ENCODE measurements around the gene COQ8A.

COQ8A gene

GRCh38 chr1:226942392-226942791 is 2.3 kb downstream of the COQ8A start:
- Histone ChIP-seq H3K27ac (replicated peaks) (no peak overlapping the region), H3K4me3 (replicated peaks; ENCODE audit: insufficient read depth, low read length) (peak overlapping the region; percentile 94), H3K27me3 (ENCODE audit: insufficient read depth, poor library complexity, severe bottlenecking) (no peaks in the 10 kb centered on the region)
- TF ChIP-seq REST (IDR thresholded peaks at IDR 0.05; ENCODE audit: insufficient replicate concordance, low read depth) (no peak), GABPA (IDR thresholded peaks at IDR 0.05; ENCODE audit: low read depth) (no peak), POLR2AphosphoS5 (IDR thresholded peaks at IDR 0.05; ENCODE audit: low read depth) (no peak), CTCF (IDR thresholded peaks at IDR 0.05; ENCODE audit: insufficient read depth, low read length) (no peak), SPI1 (IDR thresholded peaks at IDR 0.05; ENCODE audit: borderline replicate concordance, low read depth) (no peak)
- DNase-seq (ENCODE audit: low read depth in 1 of 2, low spot score in 1 of 2) = no peak

GRCh38 chr1:226943156-226943555 is 3.1 kb downstream of the COQ8A start:
- H3K27me3 ChIP-seq (ENCODE audit: insufficient read depth, poor library complexity, severe bottlenecking) = no peaks in the 10 kb centered on the region
- TF ChIP-seq SPI1 (IDR thresholded peaks at IDR 0.05; ENCODE audit: borderline replicate concordance, low read depth) (no peak), GABPA (IDR thresholded peaks at IDR 0.05; ENCODE audit: low read depth) (no peak), CTCF (IDR thresholded peaks at IDR 0.05; ENCODE audit: insufficient read depth, low read length) (no peak), POLR2AphosphoS5 (IDR thresholded peaks at IDR 0.05; ENCODE audit: low read depth) (no peak), REST (IDR thresholded peaks at IDR 0.05; ENCODE audit: insufficient replicate concordance, low read depth) (no peak)
- no peak for DNase-seq (ENCODE audit: low read depth in 1 of 2, low spot score in 1 of 2)
- H3K27ac ChIP-seq (replicated peaks) = no peak overlapping the region
- no peak overlapping the region for H3K4me3 ChIP-seq (replicated peaks; ENCODE audit: insufficient read depth, low read length)

- DNase-seq (ENCODE audit: low read depth in 1 of 2, low spot score in 1 of 2) = no peak
- no peak overlapping the region for H3K4me3 ChIP-seq (replicated peaks; ENCODE audit: insufficient read depth, low read length)
- no peak overlapping the region for H3K27ac ChIP-seq (replicated peaks)
- no peaks in the 10 kb centered on the region for H3K27me3 ChIP-seq (ENCODE audit: insufficient read depth, poor library complexity, severe bottlenecking)
- TF ChIP-seq REST (IDR thresholded peaks at IDR 0.05; ENCODE audit: insufficient replicate concordance, low read depth) (no peak), GABPA (IDR thresholded peaks at IDR 0.05; ENCODE audit: low read depth) (no peak), SPI1 (IDR thresholded peaks at IDR 0.05; ENCODE audit: borderline replicate concordance, low read depth) (no peak), POLR2AphosphoS5 (IDR thresholded peaks at IDR 0.05; ENCODE audit: low read depth) (no peak), CTCF (IDR thresholded peaks at IDR 0.05; ENCODE audit: insufficient read depth, low read length) (no peak)
Measured at GRCh38 chr1:226943927-226944326, 3.8 kb downstream of the COQ8A start.
